Measurements from ENCODE around the gene CCDC192. TPM values are rescaled to one million over a fixed set of nuclear protein-coding genes. Genes with fewer than 3 reads are reported as not detected.

Gene CCDC192
- total RNA-seq, 4 donors from 2014 or later = 0.87 to 2.1 (median 1.9) TPM

GRCh38 chr5:127834554-127834953, 131.4 kb downstream of the CCDC192 start:
- no peak for DNase-seq (ENCODE audit: low spot score in 2 of 2)
- TF ChIP-seq EP300 (IDR thresholded peaks at IDR 0.05) = no peak
- TF ChIP-seq POLR2A (IDR thresholded peaks at IDR 0.05) = no peak
- no peak for TF ChIP-seq CTCF (IDR thresholded peaks at IDR 0.05)
- Histone ChIP-seq H3K4me3 (no peak overlapping the region), H3K36me3 (no peaks in the 10 kb centered on the region), H3K27me3 (no peaks in the 10 kb centered on the region), H3K9me3 (no peaks in the 10 kb centered on the region), H3K4me1 (peaks cover 0 to 10% (median 2%) of the 10 kb centered on the region in 4 donors), H3K27ac (no peak overlapping the region)
- WGBS, 2 donors = 22 to 25% methylated on average over 5 of the region's 5 CpGs

GRCh38 chr5:127838661-127839060, 135.5 kb downstream of the CCDC192 start:
- DNase-seq (ENCODE audit: low spot score in 2 of 2) = no peak
- WGBS, 2 donors = 83 to 86% methylated on average over 3 of the region's 3 CpGs

GRCh38 chr5:127839072-127839471, 135.9 kb downstream of the CCDC192 start:
- Histone ChIP-seq H3K4me1 (peaks cover 0 to 12% (median 2%) of the 10 kb centered on the region in 4 donors), H3K27me3 (no peaks in the 10 kb centered on the region)
- no peak for TF ChIP-seq EP300 (IDR thresholded peaks at IDR 0.05)

More at GRCh38 chr5:127838661-127839060, 135.5 kb downstream of the CCDC192 start:
- Histone ChIP-seq H3K4me3 (no peak overlapping the region), H3K9me3 (no peaks in the 10 kb centered on the region), H3K27me3 (no peaks in the 10 kb centered on the region), H3K4me1 (peaks cover 0 to 14% (median 2%) of the 10 kb centered on the region in 4 donors), H3K36me3 (no peaks in the 10 kb centered on the region), H3K27ac (no peak overlapping the region)
- TF ChIP-seq CTCF (IDR thresholded peaks at IDR 0.05) = no peak
- no peak for TF ChIP-seq EP300 (IDR thresholded peaks at IDR 0.05)
- no peak for TF ChIP-seq POLR2A (IDR thresholded peaks at IDR 0.05)

GRCh38 chr5:127839496-127840197, 136.5 kb downstream of the CCDC192 start:
- H3K9me3 ChIP-seq = no peaks in the 10 kb centered on the region
- H3K27me3 ChIP-seq = no peaks in the 10 kb centered on the region
- peaks cover 0 to 7% (median under 1%) of the 10 kb centered on the region in 4 donors for H3K4me1 ChIP-seq
- H3K27ac ChIP-seq = no peak overlapping the region
- H3K36me3 ChIP-seq = no peaks in the 10 kb centered on the region
- WGBS, 2 donors = 60 to 70% methylated on average over 2 of the region's 2 CpGs
- TF ChIP-seq EP300 (IDR thresholded peaks at IDR 0.05) (no peak), POLR2A (IDR thresholded peaks at IDR 0.05) (no peak), CTCF (IDR thresholded peaks at IDR 0.05) (no peak)
- H3K4me3 ChIP-seq = no peak overlapping the region
- DNase-seq (ENCODE audit: low spot score in 2 of 2) = no peak

More at GRCh38 chr5:127839072-127839471, 135.9 kb downstream of the CCDC192 start:
- no peak overlapping the region for H3K27ac ChIP-seq
- H3K4me3 ChIP-seq = no peak overlapping the region
- no peaks in the 10 kb centered on the region for H3K36me3 ChIP-seq
- DNase-seq (ENCODE audit: low spot score in 2 of 2) = no peak
- H3K9me3 ChIP-seq = no peaks in the 10 kb centered on the region

- TF ChIP-seq POLR2A (IDR thresholded peaks at IDR 0.05) (no peak), EP300 (IDR thresholded peaks at IDR 0.05) (no peak), CTCF (IDR thresholded peaks at IDR 0.05) (no peak)
- no peaks in the 10 kb centered on the region for H3K36me3 ChIP-seq
- H3K9me3 ChIP-seq = no peaks in the 10 kb centered on the region
- H3K27ac ChIP-seq = no peak overlapping the region
- no peak for DNase-seq (ENCODE audit: low spot score in 2 of 2)
- H3K27me3 ChIP-seq = no peaks in the 10 kb centered on the region
- H3K4me1 ChIP-seq = peaks cover 0 to 4% (median 0%) of the 10 kb centered on the region in 4 donors
- no peak overlapping the region for H3K4me3 ChIP-seq
- 28 to 45% methylated on average over 1 of the region's 1 CpG for WGBS, 2 donors
Observed at GRCh38 chr5:127840198-127840524, 137.0 kb downstream of the CCDC192 start.

All from tibial nerve (tissue), 4 donors.